Naive B cell (primary cell): ENCODE results near the gene SLC33A1. TPM values are rescaled to one million over a fixed set of nuclear protein-coding genes. Genes with fewer than 3 reads are reported as not detected.
A peak's percentile ranks its signal among the peaks of the same experiment; 100 is the strongest.
"Not testable (repeated sequence)": the region's sequence is repeated elsewhere in the genome, so short reads cannot be mapped to it uniquely, and the experiment has no call there.

ENCODE experiments used
- ATAC-seq, 2 donors: fragments of 150-1000 bp; cut with Tn5 transposase; 2 replicates each; pipeline ENCODE4 v1.10.0; 2021; ENCODE audit warnings: low read depth in 2 of 2, mild to moderate bottlenecking in 2 of 2, moderate library complexity in 2 of 2
- DNase-seq: peaks from one replicate; pipeline ENCODE4 v3.0.0; 2022
- H3K27ac Mint-ChIP-seq, 6 donors: one replicate each; pipeline ENCODE4 v1.8.0; 2020 to 2022; ENCODE audit warnings: mild to moderate bottlenecking in 6 of 6, mixed read lengths in 6 of 6, moderate library complexity in 5 of 6, inconsistent platforms in 2 of 6
- H3K27me3 Mint-ChIP-seq, 3 donors: one replicate each; pipeline ENCODE4 v1.8.0; 2021 to 2022; ENCODE audit warnings: mixed read lengths in 3 of 3, mild to moderate bottlenecking in 1 of 3
- H3K36me3 Mint-ChIP-seq, 2 donors: one replicate each; pipeline ENCODE4 v1.8.0; 2020 to 2022; ENCODE audit warnings: mixed read lengths in 2 of 2, inconsistent platforms in 1 of 2, mild to moderate bottlenecking in 1 of 2
- H3K4me1 Mint-ChIP-seq, 3 donors: one replicate each; pipeline ENCODE4 v1.8.0; 2020 to 2022; ENCODE audit warnings: mixed read lengths in 3 of 3, inconsistent platforms in 1 of 3, mild to moderate bottlenecking in 1 of 3, moderate library complexity in 1 of 3
- H3K4me3 Mint-ChIP-seq, 8 donors: one replicate each; pipeline ENCODE4 v1.8.0; 2020 to 2022; ENCODE audit warnings: mild to moderate bottlenecking in 8 of 8, mixed read lengths in 8 of 8, moderate library complexity in 8 of 8, inconsistent platforms in 2 of 8
- H3K9me3 Mint-ChIP-seq, 7 donors: one replicate each; pipeline ENCODE4 v1.8.0; 2020 to 2022; ENCODE audit warnings: mixed read lengths in 7 of 7, mild to moderate bottlenecking in 5 of 7, inconsistent platforms in 2 of 7, moderate library complexity in 1 of 7
- polyA plus RNA-seq, 6 donors: library from polyadenylated mRNA; unstranded; fragments of 300-500 nt; fragmentation: Illumina TruSeq; gene quantifications; one replicate each; pipeline ENCODE4 v1.2.3, GENCODE V29; 2021; ENCODE audit warnings: low read depth in 6 of 6

The SLC33A1 gene
- polyA plus RNA-seq, 6 donors from 2014 or later: 10.5 to 21.1 (median 13.9) TPM

DNA sequence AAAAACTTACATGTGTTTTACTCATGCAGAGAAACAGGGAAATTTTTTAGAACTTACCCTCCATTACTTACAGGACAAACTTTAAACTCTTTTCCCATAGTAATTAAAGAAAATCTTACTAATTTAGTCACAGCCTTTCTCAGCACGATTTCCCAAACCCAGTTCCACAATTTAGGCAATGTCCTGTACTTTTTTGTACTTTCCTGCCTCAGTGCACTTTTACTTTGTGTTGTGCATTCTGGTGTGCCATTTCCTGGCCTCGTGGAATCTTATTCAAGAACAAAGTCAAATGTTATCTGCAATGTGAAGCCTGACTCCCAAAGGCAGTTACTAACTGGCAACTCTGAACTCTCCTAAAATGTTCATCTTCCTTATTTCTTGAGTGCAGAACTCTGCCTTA, 1.9 kb downstream of the SLC33A1 start:
- ATAC-seq: no peak
- Mint-ChIP-seq H3K27me3 (no peaks in the 10 kb centered on the region), H3K27ac (peak overlapping the region in 2 of 6 donors; percentile 1 to 81), H3K9me3 (peaks cover 0 to 6% (median 3%) of the 10 kb centered on the region in 7 donors), H3K4me3 (peak overlapping the region; percentile 80 to 98 (median 94)), H3K36me3 (peaks cover 0 to 6% of the 10 kb centered on the region in 2 donors), H3K4me1 (peaks cover 29 to 53% (median 40%) of the 10 kb centered on the region in 3 donors)
- DNase-seq: no peak

DNA sequence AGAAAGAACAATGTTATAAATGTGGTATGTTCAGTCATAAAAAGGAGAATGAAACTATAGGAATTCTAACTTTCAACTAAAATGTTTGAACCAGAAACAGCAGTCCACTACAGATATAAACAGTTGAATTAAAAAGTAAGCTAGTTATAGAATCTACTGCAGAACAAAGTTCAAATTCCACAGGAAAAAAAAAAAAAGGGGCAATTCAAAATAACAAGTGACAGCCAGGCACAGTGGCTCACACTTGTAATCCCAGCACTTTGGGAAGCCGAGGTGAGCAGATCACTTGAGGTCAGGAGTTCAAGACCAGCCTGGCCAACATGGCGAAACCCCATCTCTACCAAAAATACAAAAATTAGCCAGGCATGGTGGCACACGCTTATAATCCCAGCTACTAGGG, 4.8 kb downstream of the SLC33A1 start:
- DNase-seq, H3K27ac Mint-ChIP-seq, H3K9me3 Mint-ChIP-seq, H3K27me3 Mint-ChIP-seq, ATAC-seq, H3K36me3 Mint-ChIP-seq: not testable (repeated sequence)
- peaks cover 23 to 65% (median 34%) of the 10 kb centered on the region in 3 donors for H3K4me1 Mint-ChIP-seq
- peak overlapping the region in 2 of 8 donors; percentile 30 to 67 for H3K4me3 Mint-ChIP-seq

- Mint-ChIP-seq H3K4me1 (peaks cover 19 to 62% (median 22%) of the 10 kb centered on the region in 3 donors), H3K36me3 (peaks cover 0 to 6% of the 10 kb centered on the region in 2 donors), H3K9me3 (no peaks in the 10 kb centered on the region), H3K27me3 (no peaks in the 10 kb centered on the region), H3K27ac (peak overlapping the region in 2 of 6 donors; percentile 41 to 47), H3K4me3 (peak overlapping the region in 3 of 8 donors; percentile 5 to 74 (median 17))
- DNase-seq (no peak), ATAC-seq (no peak)
Observed at GRCh38 chr3:155847993-155848392, 6.2 kb downstream of the SLC33A1 start.

- Mint-ChIP-seq H3K4me3 (no peak overlapping the region), H3K27ac (no peak overlapping the region)
Observed at GRCh38 chr3:155846119-155846518, 8.1 kb downstream of the SLC33A1 start.

DNA sequence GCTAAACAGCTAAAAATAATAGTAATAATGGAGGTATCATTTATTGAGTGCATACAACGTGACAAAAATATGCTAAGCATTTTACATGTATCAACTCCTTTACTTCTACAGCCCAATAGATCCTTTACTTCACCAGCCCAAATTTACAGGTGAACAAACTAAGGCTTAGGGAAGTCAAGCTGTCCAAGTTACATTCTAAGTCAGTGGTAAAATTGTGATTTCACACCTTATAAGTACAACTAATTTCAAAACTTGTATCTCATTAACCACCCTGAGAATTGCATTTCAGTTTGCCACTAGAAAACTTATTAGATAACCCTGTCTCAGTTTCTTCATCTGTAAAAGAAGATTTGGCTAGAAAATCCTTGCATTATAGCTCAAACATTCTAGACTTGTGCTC, 10.7 kb downstream of the SLC33A1 start:
- no peaks in the 10 kb centered on the region for H3K9me3 Mint-ChIP-seq
- H3K27me3 Mint-ChIP-seq: no peaks in the 10 kb centered on the region
- ATAC-seq: no peak
- H3K4me1 Mint-ChIP-seq: peaks cover 4 to 35% (median 4%) of the 10 kb centered on the region in 3 donors
- H3K36me3 Mint-ChIP-seq: peaks cover 0 to 6% of the 10 kb centered on the region in 2 donors
- H3K4me3 Mint-ChIP-seq: no peak overlapping the region
- no peak for DNase-seq
- no peak overlapping the region for H3K27ac Mint-ChIP-seq

More at GRCh38 chr3:155846119-155846518, 8.1 kb downstream of the SLC33A1 start:
- no peaks in the 10 kb centered on the region for H3K27me3 Mint-ChIP-seq
- DNase-seq (no peak), ATAC-seq (no peak)
- peaks cover 4 to 46% (median 9%) of the 10 kb centered on the region in 3 donors for H3K4me1 Mint-ChIP-seq
- no peaks in the 10 kb centered on the region for H3K9me3 Mint-ChIP-seq
- H3K36me3 Mint-ChIP-seq: peaks cover 0 to 6% of the 10 kb centered on the region in 2 donors

DNA sequence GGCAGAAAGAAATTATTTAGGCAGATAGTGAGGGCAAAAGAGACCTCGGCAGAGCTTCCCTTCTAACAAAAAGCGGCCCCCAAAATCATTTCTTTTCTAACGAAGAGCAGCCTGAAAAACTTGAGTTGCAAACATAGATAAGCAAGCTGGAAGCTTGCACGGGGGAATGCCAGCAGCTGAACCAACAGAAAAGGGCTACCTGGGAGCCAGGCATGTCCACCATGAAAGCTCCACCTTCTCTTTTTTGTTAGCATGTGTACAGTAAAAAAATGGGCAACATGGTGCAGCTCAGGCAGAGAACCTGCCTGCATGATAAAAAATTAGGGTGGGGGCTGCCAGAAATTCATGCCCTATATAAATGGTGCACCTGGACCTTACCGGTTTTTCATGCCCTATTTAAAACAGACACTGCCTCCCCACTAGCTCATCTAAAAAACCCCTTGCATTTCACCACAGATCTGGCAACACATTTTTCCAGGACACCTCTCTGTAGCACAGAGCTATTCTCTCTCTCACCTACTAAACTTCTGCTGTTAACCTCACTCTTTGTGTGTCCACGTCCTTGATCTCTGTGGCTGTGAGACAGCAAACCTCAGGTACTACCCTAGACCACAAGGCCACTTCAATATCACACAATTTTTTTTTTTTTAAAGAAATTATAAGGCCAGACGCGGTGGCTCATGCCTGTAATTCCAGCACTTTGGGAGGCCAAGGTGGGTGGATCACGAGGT, 18.7 kb downstream of the SLC33A1 start:
- H3K4me3 Mint-ChIP-seq: no peak overlapping the region
- no peak for ATAC-seq

GRCh38 chr3:155828490-155829098, 25.6 kb downstream of the SLC33A1 start:
- H3K9me3 Mint-ChIP-seq, H3K4me1 Mint-ChIP-seq, ATAC-seq, H3K36me3 Mint-ChIP-seq, H3K27me3 Mint-ChIP-seq, H3K4me3 Mint-ChIP-seq, DNase-seq, H3K27ac Mint-ChIP-seq: not testable (repeated sequence)

More for the DNA sequence above, 18.7 kb downstream of the SLC33A1 start:
- H3K36me3 Mint-ChIP-seq: peaks cover 0 to 17% of the 10 kb centered on the region in 2 donors
- H3K27me3 Mint-ChIP-seq: no peaks in the 10 kb centered on the region
- no peak for DNase-seq
- H3K9me3 Mint-ChIP-seq: no peaks in the 10 kb centered on the region
- H3K27ac Mint-ChIP-seq: no peak overlapping the region
- no peaks in the 10 kb centered on the region for H3K4me1 Mint-ChIP-seq

DNA sequence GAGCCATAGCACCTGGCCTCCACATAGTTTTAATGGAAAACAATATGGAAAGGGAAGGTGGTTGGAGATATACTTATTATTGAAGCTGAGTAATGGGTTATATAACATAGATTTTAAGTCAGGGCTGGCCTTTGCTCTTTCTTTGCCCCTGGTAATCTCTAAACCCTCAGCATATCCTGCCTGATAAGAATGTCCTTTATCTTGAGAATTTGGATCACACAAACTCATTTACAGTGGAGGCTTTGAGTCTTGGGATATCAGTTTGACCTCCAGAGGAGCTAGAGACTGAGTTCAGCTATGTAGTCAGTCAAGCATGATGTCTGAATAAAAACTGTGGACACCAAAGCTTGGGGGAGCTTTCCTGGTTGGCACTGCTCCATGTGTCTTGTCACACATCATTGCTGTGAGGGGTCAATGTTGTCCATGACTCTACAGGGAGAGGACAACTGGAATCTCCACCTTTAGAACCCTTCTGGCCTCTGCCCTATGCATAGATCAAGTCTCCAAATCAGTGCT, 39.1 kb downstream of the SLC33A1 start:
- H3K27me3 Mint-ChIP-seq: peaks cover 0 to 10% (median 6%) of the 10 kb centered on the region in 3 donors
- DNase-seq (no peak), ATAC-seq (no peak)
- H3K4me1 Mint-ChIP-seq: peaks cover 0 to 4% (median 0%) of the 10 kb centered on the region in 3 donors
- no peak overlapping the region for H3K4me3 Mint-ChIP-seq
- peaks cover 0 to 4% of the 10 kb centered on the region in 2 donors for H3K36me3 Mint-ChIP-seq
- H3K27ac Mint-ChIP-seq: peak overlapping the region in 1 of 6 donors; percentile 63
- H3K9me3 Mint-ChIP-seq: no peaks in the 10 kb centered on the region

DNA sequence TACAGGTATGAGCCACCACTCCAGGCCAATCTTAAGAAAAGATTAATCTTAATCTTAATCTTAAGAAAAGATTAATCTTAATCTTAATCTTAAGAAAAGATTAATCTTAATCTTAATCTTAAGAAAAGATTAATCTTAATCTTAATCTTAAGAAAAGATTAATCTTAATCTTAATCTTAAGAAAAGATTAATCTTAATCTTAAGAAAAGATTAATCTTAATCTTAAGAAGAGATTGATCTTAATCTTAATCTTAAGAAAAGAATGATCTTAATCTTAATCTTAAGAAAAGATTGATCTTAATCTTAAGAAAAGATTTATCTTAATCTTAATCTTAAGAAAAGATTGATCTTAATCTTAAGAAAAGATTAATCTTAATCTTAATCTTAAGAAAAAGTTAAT, 41.0 kb downstream of the SLC33A1 start:
- H3K4me1 Mint-ChIP-seq, ATAC-seq, DNase-seq, H3K27ac Mint-ChIP-seq, H3K4me3 Mint-ChIP-seq, H3K36me3 Mint-ChIP-seq, H3K9me3 Mint-ChIP-seq: not testable (repeated sequence)
- H3K27me3 Mint-ChIP-seq: peaks cover 6 to 18% (median 13%) of the 10 kb centered on the region in 3 donors

DNA sequence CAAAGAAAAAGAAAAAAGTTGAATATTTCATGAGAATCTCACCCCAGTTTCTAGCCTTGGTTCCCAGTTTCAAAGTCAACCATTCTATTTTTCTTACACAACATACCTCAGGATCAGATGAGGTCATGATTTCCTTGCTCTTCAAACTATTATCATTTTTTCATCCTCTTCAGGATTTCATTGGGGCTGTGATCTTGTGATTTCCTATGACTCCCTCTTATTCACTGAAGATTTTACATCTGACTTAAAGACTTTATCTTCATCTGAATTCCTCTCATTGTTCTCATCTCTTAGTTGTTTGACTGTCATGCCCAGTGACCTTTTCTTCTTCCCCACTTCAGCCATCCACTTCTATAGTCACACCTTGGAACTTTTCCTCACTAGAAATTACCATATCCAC, 45.0 kb downstream of the SLC33A1 start:
- no peak for DNase-seq
- Mint-ChIP-seq H3K27ac (no peak overlapping the region), H3K4me3 (peak overlapping the region in 1 of 8 donors; percentile 46), H3K27me3 (peaks cover 6 to 18% (median 13%) of the 10 kb centered on the region in 3 donors), H3K4me1 (peaks cover 3 to 14% (median 8%) of the 10 kb centered on the region in 3 donors), H3K36me3 (no peaks in the 10 kb centered on the region), H3K9me3 (no peaks in the 10 kb centered on the region)
- ATAC-seq: no peak

DNA sequence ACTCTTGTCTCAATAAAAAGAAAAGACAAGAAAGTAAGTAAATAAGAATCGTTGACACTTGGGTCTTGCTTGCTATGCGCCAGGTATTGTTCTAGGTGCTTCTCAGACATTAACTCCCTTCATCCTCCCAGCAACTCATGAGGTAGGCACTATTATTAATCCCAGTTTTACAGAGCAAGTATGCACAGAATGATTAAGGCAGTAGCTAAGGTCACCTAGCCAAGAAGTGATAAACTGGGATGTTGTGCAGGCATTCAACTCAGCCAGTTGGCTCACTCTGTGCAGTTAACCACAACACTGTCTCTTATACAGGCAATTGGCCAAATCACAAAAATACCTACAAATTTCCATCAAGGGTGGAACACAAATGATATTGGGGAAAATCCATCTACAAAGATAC, 46.4 kb downstream of the SLC33A1 start:
- peaks cover 6 to 18% (median 13%) of the 10 kb centered on the region in 3 donors for H3K27me3 Mint-ChIP-seq
- H3K27ac Mint-ChIP-seq: no peak overlapping the region
- no peaks in the 10 kb centered on the region for H3K9me3 Mint-ChIP-seq
- DNase-seq: no peak
- no peak for ATAC-seq
- H3K36me3 Mint-ChIP-seq: no peaks in the 10 kb centered on the region
- peak overlapping the region in 1 of 8 donors; percentile 69 for H3K4me3 Mint-ChIP-seq
- peaks cover 3 to 14% (median 8%) of the 10 kb centered on the region in 3 donors for H3K4me1 Mint-ChIP-seq

GRCh38 chr3:155805802-155806618, 48.2 kb downstream of the SLC33A1 start, which contains the start of gene C3orf33:
Gene C3orf33, minus strand, starts transcription at chr3:155806278. Its CDS starts 26 bp downstream, at chr3:155806252.
- DNase-seq: peak; percentile 70
- Mint-ChIP-seq H3K9me3 (no peaks in the 10 kb centered on the region), H3K36me3 (no peaks in the 10 kb centered on the region), H3K4me1 (peaks cover 3 to 14% (median 8%) of the 10 kb centered on the region in 3 donors), H3K27ac (peak within 1 kb of the TSS; percentile 51 to 84 (median 67)), H3K27me3 (peaks cover 6 to 16% (median 13%) of the 10 kb centered on the region in 3 donors), H3K4me3 (peak within 1 kb of the TSS; percentile 80 to 92 (median 90))
- ATAC-seq: peak; percentile 92 to 93
